ENCODE measurements around the gene ASXL1.
"Not testable (repeated sequence)": the region's sequence is repeated elsewhere in the genome, so short reads cannot be mapped to it uniquely, and the experiment has no call there.

The ASXL1 gene

DNA sequence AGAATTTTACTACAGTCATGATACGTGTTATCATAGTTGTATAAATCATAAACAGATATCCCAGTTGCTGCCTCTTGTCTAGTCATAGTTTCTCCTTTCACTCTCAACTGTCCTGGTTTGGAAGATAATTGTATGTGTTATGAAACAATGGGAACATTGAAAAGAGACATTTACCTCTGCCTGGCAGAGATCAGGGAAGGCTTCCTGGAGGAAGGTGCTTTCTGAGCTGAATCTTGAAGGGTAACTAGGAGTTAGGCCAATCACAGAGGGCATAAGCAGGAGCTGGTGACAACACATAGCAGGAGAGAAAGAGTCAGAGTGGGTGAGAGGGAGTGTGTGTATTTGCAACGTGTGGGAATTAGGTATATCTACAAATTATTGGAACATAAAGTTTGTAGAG lies 5.4 kb downstream of the ASXL1 start:
- DNase-seq: no peak

DNA sequence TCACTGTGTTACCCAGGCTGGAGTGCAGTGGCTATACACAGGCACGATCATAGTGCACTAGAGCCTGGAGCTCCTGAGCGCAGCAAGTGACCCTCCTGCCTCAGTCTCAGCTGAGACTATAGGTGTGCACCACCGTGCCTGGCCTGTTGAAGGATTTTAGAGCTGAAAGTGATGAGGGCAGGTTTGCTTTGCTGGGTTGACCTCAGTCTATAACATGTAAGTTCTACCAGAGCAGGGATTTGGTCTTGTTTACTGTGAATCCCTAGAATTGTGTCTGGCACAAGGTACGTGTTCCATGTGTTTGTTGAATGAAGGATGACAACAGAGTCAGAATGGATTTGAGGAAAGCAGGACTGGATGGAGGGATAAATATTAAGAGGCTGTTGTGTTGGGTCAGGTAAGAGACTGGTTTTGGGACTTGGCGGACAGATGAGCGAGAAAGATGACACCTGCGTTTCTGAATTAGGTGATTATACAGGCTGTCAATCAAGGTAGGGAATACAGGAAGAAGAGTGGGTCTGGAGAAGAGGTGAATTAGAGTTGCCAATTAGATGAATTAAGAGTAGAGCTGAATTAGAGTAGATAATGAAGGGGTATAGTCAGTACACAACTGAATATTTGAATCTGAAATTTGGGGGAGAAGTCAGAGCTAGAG lies 6.5 kb downstream of the ASXL1 start:
- DNase-seq: no peak

GRCh38 chr20:32365564-32365963 lies 7.4 kb downstream of the ASXL1 start:
- no peak for DNase-seq

GRCh38 chr20:32366380-32366779 lies 8.2 kb downstream of the ASXL1 start:
- no peak for DNase-seq

GRCh38 chr20:32368323-32368722 lies 10.2 kb downstream of the ASXL1 start:
- no peak for DNase-seq

DNA sequence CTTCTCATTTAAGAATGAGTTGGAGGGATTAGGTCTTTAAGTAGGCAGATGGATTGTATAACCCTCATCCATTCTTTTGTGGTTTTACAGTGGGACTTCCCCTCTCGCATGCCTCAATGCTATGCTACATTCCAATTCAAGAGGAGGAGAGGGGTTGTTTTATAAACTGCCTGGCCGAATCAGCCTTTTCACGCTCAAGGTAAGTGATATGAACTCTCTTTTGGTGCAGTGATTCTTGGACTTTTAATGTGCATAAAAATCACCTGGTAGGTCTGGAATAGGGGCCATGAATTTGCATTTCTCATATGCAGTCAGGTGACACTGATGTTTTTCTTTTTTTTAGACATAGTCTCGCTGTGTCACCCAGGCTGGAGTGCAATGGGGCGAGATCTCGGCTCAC lies 10.8 kb downstream of the ASXL1 start:
- DNase-seq: no peak

GRCh38 chr20:32370897-32371296 lies 12.8 kb downstream of the ASXL1 start:
- no peak for DNase-seq

DNA sequence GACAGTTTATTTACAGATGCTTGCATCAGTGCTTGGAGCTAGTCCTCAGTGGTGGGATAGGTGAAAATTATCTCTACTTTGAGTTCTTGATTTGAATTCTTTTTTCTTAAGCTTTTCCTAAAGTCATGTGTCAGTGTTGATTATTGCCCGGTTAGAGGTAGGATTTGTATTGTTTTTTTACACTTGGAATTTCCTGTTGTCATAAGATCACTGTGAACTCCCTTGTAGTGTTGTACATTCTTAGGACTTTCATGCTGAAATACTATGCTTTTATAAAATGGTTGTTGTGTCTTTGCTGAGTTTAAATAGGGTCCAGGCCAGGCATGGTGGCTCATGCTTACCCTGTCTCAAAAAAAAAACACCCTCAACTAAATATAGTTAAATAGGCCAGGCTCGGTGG lies 20.3 kb downstream of the ASXL1 start:
- DNase-seq: no peak

- not testable (repeated sequence) for DNase-seq
Measured at GRCh38 chr20:32380037-32380436, 21.9 kb downstream of the ASXL1 start.

DNA sequence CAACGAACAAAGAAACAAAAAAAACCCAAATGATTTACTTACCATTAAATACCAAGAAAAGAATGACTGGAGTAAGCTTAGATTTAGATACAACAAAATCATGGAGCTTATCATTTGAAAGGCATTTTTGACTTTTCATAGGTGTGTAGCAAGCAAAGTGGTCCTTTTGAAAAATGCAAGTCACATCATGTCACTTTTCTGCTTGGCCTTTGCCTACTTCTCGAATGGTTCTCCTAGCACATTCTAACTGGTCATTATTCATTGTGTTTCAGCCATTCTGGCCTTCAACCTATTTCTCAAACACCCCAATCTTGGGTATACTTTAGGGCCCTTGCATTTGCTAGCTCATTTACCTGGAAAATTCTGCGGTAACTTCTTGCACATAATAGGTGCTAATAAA lies 22.6 kb downstream of the ASXL1 start:
- DNase-seq: no peak

DNA sequence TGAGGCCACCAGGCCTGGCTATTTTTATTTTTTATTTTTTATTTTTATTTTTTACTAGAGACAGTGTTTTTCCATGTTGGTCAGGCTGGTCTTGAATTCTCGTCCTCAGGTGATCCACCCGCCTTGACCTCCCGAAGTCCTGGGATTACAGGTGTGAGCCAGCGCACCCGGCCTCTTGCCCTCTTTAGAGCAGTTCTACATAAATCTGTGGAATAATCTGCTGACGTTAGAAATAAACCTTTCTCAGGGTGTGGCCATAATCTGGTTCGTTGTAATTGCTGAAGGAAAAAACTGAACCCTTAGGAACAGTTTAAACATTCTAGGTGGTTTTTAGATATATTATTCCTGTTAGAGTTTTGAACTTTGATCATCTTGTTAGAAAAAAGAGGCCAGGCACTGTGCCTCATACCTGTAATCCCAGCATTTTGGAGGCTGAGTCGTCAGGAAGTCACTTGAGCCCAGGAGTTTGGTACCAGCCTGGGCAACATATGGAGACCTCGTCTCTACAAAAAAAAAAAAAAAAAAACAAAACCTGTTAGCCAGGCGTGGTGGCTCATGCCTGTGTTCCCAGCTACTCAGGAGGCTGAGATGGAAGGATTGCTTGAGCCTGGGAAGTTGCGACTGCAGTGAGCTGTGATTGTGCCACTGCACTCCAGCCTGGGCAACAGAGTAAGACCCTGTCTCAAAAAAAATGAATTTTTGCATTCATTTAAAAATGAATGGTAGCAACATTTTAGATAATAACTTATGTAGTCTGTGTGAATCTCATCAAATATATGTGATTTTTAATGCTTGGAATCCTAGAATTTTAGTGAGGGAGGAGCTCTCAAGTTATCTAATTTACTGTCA lies 24.2 kb downstream of the ASXL1 start:
- no peak for DNase-seq

DNA sequence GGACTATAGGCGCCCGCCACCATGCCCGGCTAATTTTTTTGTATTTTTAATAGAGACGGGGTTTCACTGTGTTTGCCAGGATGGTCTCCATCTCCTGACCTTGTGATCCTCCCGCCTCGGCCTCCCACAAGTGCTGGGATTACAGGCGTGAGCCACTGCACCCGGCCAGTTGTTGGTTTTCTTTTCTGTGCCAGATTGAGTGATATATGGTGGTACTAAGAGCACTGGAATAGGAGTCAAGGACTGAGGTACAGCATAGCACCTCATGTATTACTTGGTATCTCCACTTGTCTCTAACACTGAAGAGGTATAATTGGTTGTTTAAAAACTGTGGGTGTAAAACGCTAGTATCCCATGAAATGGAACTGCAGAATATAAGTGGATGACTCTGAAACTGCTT lies 25.3 kb downstream of the ASXL1 start:
- DNase-seq: not testable (repeated sequence)

- no peak for DNase-seq
Measured at GRCh38 chr20:32385541-32385940, 27.4 kb downstream of the ASXL1 start.

DNA sequence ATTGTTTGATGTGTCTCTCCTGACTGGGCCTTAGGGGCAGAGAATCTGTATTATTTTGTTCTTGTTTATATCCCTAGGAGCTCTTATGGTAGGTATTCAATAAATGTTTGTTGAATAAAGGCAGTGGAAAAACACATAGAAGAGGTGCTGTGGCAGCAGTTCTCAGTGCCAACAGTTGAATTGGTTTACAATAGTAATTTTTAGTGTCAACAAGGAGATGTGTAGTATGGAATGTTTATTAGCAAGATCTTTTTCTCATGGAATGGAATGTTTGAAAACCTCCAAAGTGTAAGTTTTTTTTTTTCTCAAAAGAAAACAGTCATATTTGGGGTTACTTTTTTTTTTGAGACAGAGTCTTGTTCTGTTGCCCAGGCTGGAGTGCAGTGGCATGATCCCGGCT lies 28.0 kb downstream of the ASXL1 start:
- no peak for DNase-seq

DNA sequence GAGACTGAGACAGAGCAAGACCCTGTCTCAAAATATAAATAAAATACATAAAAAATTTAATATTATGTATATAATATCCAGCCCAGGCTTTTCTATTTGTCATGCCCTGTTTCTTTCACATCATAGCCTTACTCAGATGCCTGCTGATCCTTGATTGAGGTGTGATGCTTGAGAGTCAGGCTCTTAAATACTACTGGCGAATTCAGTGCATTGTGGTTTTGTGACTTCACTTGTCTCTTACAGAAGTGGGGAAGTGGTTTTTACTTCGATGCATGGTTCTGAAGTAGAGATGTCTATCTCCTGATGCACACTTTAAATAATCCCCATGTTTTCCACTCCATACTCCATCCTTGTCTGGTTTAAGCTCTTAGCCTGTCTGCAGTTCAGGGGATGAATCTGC lies 29.1 kb downstream of the ASXL1 start:
- peak; percentile 30 for DNase-seq

GRCh38 chr20:32391003-32391402 lies 32.9 kb downstream of the ASXL1 start:
- no peak for DNase-seq

DNA sequence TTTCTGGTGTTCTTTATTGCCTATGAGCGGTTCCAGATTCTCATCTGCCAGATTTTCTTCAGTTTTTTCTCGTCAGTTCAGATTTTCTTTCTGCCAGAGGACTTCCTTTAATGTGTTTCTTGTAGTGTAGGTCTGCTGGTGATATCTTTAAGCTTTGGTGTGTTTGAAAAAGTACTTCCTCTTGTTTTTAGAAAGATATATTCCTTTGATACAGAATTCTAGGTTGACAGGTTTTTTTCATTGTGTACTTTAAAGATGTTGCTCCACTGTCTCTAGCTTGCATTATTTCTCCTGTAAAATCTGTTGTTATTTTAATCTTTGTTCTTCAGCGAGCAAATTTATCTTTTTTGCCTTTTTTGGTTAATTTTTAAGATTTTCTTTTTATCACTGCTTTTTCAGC lies 36.9 kb downstream of the ASXL1 start:
- no peak for DNase-seq

- no peak for DNase-seq
Measured at GRCh38 chr20:32396646-32397160, 38.6 kb downstream of the ASXL1 start.

GRCh38 chr20:32397567-32398084 lies 39.5 kb downstream of the ASXL1 start:
- DNase-seq: no peak

DNA sequence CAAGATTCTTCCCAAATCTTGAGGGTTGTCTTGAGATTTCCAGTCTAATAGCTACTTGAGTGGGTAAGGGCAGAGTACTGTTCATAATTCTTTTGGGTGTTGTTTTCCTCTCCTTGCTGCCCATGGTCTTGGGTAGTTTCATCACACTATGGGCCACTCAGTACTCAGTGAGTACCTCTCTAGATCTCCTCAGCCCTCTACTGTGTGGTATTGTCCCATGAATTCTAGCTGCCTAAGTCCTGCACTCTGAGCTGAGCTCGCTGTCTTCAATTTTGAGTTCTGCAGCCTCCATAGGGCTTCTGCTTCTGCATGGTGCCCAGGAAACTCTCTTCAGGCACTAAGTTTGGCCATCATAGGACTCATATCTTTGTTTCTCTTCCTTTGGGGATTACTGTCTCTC lies 42.3 kb downstream of the ASXL1 start:
- no peak for DNase-seq

GRCh38 chr20:32404017-32404416 lies 45.9 kb downstream of the ASXL1 start:
- DNase-seq: no peak

- DNase-seq: no peak
Measured at GRCh38 chr20:32406701-32407100, 48.6 kb downstream of the ASXL1 start.

GRCh38 chr20:32407131-32407750 lies 49.1 kb downstream of the ASXL1 start:
- peak; percentile 50 for DNase-seq
